ENCODE results near the gene SDR39U1. TPM values are rescaled to one million over a fixed set of nuclear protein-coding genes. Genes with fewer than 3 reads are reported as not detected.

The SDR39U1 gene
- total RNA-seq, 3 donors from 2014 or later = 43.3 to 64.1 (median 47.1) TPM

DNA sequence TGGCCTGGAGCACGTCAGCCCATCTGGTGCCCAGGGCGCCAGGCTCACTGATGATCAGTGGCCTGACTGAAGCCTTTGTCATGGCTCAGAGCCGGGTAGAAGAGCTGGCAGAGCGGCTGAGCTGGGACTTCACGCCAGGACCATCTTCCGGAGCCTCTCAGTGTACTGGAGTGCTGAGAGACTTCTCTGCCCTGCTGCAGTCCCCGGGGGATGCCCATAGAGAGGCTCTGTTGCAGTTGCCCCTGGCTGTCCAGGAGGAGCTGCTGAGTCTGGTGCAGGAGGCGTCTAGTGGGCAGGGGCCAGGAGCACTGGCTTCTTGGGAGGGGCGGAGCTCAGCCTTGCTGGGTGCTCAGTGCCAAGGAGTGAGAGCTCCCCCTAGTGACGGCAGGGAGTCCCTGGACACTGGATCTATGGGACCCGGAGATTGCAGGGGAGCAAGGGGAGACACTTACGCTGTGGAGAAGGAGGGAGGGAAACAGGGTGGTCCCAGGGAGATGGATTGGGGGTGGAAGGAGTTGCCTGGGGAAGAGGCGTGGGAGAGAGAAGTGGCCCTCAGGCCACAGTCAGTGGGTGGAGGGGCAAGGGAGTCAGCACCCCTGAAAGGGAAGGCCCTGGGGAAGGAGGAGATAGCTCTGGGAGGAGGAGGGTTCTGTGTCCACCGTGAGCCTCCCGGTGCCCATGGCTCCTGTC, 10.9 kb downstream of the SDR39U1 start:
- peaks cover 42% of the 10 kb centered on the region for H3K4me1 ChIP-seq (ENCODE audit: low read depth)
- ATAC-seq (peak; percentile 70), DNase-seq (peak; percentile 93 to 96 (median 93))
- H3K9me3 ChIP-seq = no peaks in the 10 kb centered on the region
- H3K36me3 ChIP-seq (ENCODE audit: low read depth) = no peaks in the 10 kb centered on the region
- TF ChIP-seq, protein P1, sequence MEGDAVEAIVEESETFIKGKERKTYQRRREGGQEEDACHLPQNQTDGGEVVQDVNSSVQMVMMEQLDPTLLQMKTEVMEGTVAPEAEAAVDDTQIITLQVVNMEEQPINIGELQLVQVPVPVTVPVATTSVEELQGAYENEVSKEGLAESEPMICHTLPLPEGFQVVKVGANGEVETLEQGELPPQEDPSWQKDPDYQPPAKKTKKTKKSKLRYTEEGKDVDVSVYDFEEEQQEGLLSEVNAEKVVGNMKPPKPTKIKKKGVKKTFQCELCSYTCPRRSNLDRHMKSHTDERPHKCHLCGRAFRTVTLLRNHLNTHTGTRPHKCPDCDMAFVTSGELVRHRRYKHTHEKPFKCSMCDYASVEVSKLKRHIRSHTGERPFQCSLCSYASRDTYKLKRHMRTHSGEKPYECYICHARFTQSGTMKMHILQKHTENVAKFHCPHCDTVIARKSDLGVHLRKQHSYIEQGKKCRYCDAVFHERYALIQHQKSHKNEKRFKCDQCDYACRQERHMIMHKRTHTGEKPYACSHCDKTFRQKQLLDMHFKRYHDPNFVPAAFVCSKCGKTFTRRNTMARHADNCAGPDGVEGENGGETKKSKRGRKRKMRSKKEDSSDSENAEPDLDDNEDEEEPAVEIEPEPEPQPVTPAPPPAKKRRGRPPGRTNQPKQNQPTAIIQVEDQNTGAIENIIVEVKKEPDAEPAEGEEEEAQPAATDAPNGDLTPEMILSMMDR (IDR thresholded peaks at IDR 0.05) = peak; percentile 90
- intact Hi-C loops (cut with DNase I, micrococcal nuclease) = loop anchor here (5.0 kb wide), 2 partner anchors 64 to 99 kb away; partner anchors contain the start of gene NFATC4 (in 2 of the 2)
- H3K4me3 ChIP-seq = no peak overlapping the region

DNA sequence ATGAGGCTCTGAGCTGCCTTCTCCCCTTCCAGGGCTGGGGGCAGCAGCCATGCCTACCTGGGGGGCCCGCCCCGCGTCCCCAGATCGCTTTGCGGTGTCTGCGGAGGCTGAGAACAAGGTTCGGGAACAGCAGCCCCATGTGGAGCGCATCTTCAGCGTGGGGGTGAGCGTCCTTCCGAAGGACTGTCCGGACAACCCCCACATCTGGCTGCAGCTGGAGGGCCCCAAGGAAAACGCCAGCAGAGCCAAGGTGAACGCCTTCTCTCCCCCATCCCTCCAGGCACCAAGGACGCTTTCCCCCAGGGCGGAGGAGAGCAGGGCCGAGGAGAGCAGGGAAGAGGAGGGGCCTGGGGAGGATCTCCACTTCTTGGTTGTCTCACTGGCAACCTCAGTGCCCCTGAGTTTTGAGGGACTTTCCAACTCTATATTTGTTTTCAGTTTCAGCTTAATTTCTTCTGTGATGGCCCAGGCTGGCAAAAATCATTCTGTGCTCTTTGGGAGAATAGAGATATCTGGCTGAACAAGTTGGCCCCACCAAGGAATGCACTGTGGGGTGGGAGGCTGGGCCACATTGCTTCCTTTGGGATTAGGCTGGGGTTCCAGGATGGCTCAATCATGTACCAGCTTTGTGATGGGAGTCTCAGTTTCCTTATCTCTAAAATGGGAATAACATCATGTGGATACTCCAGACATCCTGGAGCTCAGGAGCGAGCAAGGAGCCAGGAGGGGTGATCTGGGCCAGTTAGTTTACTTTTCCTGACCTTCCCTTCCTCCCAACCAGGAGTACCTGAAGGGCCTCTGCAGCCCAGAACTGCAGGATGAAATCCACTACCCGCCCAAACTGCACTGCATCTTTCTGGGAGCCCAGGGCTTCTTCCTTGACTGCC, 11.7 kb downstream of the SDR39U1 start:
- intact Hi-C loops (cut with DNase I, micrococcal nuclease) = loop anchor here (5.0 kb wide), 2 partner anchors 64 to 99 kb away; partner anchors contain the start of gene NFATC4 (in 2 of the 2)
- Histone ChIP-seq H3K4me3 (peak overlapping the region; percentile 54), H3K9me3 (no peaks in the 10 kb centered on the region), H3K36me3 (ENCODE audit: low read depth) (no peaks in the 10 kb centered on the region), H3K4me1 (ENCODE audit: low read depth) (peaks cover 46% of the 10 kb centered on the region)
- DNase-seq (peak; percentile 58 to 72 (median 67)), ATAC-seq (peak; percentile 32)
- TF ChIP-seq, protein P1 (IDR thresholded peaks at IDR 0.05) = no peak

DNA sequence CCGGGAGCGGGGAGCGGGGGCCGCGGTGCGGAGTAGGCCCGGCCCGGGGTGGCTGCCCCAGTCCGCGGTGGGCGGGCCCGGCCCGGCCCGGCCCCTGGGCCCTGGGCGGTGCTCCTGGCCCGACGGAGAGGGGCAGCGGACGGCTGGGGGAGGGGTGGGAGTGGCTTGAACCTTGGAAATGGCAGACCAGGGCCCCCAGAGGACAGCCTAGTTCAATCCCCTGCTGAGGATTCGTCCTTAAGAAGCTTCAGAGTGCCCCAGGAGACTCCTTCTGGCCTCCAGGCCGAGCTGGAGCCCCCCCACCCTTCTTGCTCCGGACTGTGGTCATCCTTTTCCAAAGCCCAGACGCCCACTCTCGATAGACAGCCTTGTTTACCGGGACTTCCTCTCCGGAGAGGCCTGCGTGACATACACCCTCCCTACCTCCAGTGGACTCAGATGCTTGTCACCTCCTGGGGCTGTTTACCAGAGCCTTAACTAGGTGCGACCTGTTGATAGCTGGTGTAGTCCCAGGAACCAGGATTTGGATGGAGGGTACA, 12.4 kb downstream of the SDR39U1 start:
- intact Hi-C loops (cut with DNase I, micrococcal nuclease) = loop anchor here (5.0 kb wide), 2 partner anchors 63 to 98 kb away; partner anchors contain the start of gene NFATC4 (in 2 of the 2)
- Histone ChIP-seq H3K4me3 (peak overlapping the region; percentile 54), H3K4me1 (ENCODE audit: low read depth) (peaks cover 53% of the 10 kb centered on the region), H3K9me3 (no peaks in the 10 kb centered on the region), H3K36me3 (ENCODE audit: low read depth) (no peaks in the 10 kb centered on the region)
- peak; percentile 82 to 89 (median 86) for DNase-seq
- peak; percentile 73 for ATAC-seq
- TF ChIP-seq, protein P1 (IDR thresholded peaks at IDR 0.05) = no peak

DNA sequence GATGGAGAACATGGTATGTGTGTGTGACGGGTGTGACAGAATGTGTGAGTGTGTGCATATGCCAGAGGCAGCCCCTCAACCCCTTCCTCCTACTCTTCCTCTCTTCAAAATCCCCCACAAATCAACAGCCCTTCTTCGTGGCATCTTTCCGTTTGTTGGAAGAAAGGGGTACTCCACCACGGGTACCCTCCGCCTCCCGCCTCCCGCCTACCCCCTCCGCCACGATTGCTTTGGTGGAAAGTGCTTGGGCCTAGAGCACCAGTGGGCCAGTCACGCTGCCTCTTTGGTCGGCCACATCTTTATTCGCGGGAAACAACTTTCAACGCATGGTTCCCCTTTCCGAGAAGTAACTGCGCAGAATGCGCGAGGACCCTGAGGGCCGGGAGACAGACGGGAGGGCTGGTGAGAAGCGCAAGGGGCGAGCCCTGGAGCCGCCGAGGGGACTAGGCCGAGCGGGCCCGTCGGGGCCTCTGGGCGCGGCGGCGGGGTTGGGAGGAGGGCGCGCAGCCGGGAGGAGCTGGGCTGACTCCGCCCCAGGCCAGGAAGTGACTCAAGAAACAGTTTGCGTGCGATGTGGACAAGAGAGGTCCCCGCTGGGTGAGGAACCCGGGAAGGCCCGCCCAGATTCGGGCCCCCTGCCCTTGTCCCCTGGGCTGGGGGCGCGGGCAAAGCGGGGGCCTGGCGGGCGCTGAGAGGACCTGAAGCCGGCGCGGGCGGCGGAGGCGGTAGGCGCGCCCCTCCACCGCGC, 13.0 kb downstream of the SDR39U1 start, which contains the start of the genes CBLN3 and KHNYN:
Gene CBLN3 (minus strand): TSS at position 274 of the 748 bp plus-strand sequence. CDS start 614 bp downstream, outside the sequence.
Gene KHNYN (plus strand): TSS at position 560 of the 748 bp plus-strand sequence. CDS start 777 bp downstream, outside the sequence.
- Histone ChIP-seq H3K4me3 (peak within 1 kb of the TSS; percentile 54), H3K36me3 (ENCODE audit: low read depth) (no peaks in the 10 kb centered on the region), H3K4me1 (ENCODE audit: low read depth) (peaks cover 54% of the 10 kb centered on the region), H3K9me3 (no peaks in the 10 kb centered on the region)
- ATAC-seq = peak; percentile 80
- peak; percentile 92 to 94 (median 93) for DNase-seq
- TF ChIP-seq, protein P1 (IDR thresholded peaks at IDR 0.05) = no peak
- intact Hi-C loops (cut with DNase I, micrococcal nuclease) = loop anchor here (5.0 kb wide), 2 partner anchors 62 to 97 kb away; partner anchors contain the start of gene NFATC4 (in 2 of the 2)

Measured in mucosa of descending colon (tissue), 3 donors.